A549 (cell line): Measurements from ENCODE around the gene EFNA3. TPM values are rescaled to one million over a fixed set of nuclear protein-coding genes. Genes with fewer than 3 reads are reported as not detected.
A peak's percentile ranks its signal among the peaks of the same experiment; 100 is the strongest.

Experiments used
- BHLHE40 ChIP-seq: IDR thresholded peaks from 2 replicates; pipeline ENCODE4 v1.6.1; 2012; ENCODE audit warnings: low read depth, low read length, inconsistent platforms
- CBX8 ChIP-seq: fragments of 200-600 bp; sonication (generic); IDR thresholded peaks from 2 replicates; pipeline ENCODE4 v1.6.1; 2016
- CHD4 ChIP-seq: fragments of 200-600 bp; sonication (generic); IDR thresholded peaks from 2 replicates; pipeline ENCODE4 v1.6.1; 2016; ENCODE audit warnings: antibody characterized with exemption, mild to moderate bottlenecking, borderline replicate concordance
- EHF ChIP-seq: fragments of 250-450 bp; sonication (Bioruptor Pico); IDR thresholded peaks from 2 replicates; pipeline ENCODE4 v1.5.0; 2020; ENCODE audit warnings: mild to moderate bottlenecking
- EHMT2 ChIP-seq: fragments of 200-600 bp; sonication (generic); IDR thresholded peaks from 2 replicates; pipeline ENCODE4 v1.6.1; 2016; ENCODE audit warnings: antibody characterized with exemption, low read depth, mild to moderate bottlenecking, moderate library complexity
- FOSL2 ChIP-seq, 2 experiments: fragments of 450-650 bp in 1 of 2; fragments of >200 bp in 1 of 2; sonication (Bioruptor Twin) in 1 of 2; formaldehyde crosslinking; IDR thresholded peaks; 2 replicates each; pipeline versions ENCODE4 v1.5.0 to v1.6.1; 2016 to 2020; ENCODE audit warnings: mild to moderate bottlenecking in 1 of 2, moderate library complexity in 1 of 2
- HOXA7 ChIP-seq: fragments of 250-450 bp; sonication (Bioruptor Pico); IDR thresholded peaks from 2 replicates; pipeline ENCODE4 v1.5.0; 2020; ENCODE audit warnings: mild to moderate bottlenecking, moderate library complexity
- HOXB5 ChIP-seq: fragments of 250-450 bp; sonication (Bioruptor Pico); IDR thresholded peaks from 2 replicates; pipeline ENCODE4 v1.5.0; 2020; ENCODE audit warnings: mild to moderate bottlenecking, moderate library complexity
- JUN ChIP-seq, 2 experiments: fragments of >200 bp; sonication (Bioruptor Twin); formaldehyde crosslinking; IDR thresholded peaks; 2 replicates in 1 of 2; 3 replicates in 1 of 2; pipeline ENCODE4 v1.6.1; 2016 to 2017
- KDM1A ChIP-seq: fragments of 200-600 bp; sonication (generic); IDR thresholded peaks from 2 replicates; pipeline ENCODE4 v1.6.1; 2016; ENCODE audit warnings: low read depth, mild to moderate bottlenecking
- MYC ChIP-seq: IDR thresholded peaks from 2 replicates; pipeline ENCODE4 v1.6.1; 2012; ENCODE audit warnings: mild to moderate bottlenecking, inconsistent platforms, low read length, improper control_type of control experiment, borderline replicate concordance
- NFE2L2 ChIP-seq: fragments of 150-350 bp; conservative IDR thresholded peaks from 2 replicates; pipeline ENCODE4 v1.6.1; 2014; ENCODE audit warnings: low read length
- NPAS2 ChIP-seq: fragments of 250-450 bp; sonication (Bioruptor Pico); IDR thresholded peaks from 2 replicates; pipeline ENCODE4 v1.8.0; 2022; ENCODE audit warnings: mild to moderate bottlenecking, moderate library complexity, borderline replicate concordance
- PHF8 ChIP-seq: fragments of 200-600 bp; sonication (generic); IDR thresholded peaks from 2 replicates; pipeline ENCODE4 v1.6.1; 2016; ENCODE audit warnings: low read depth, mild to moderate bottlenecking, antibody characterized with exemption, moderate library complexity, borderline replicate concordance
- POLR2A ChIP-seq: IDR thresholded peaks from 2 replicates; pipeline ENCODE4 v1.6.1; 2012; ENCODE audit warnings: mild to moderate bottlenecking, low read length
- RAD21 ChIP-seq, 2 experiments: fragments of >200 bp in 1 of 2; sonication (Bioruptor Twin) in 1 of 2; formaldehyde crosslinking in 1 of 2; IDR thresholded peaks in 1 of 2; conservative IDR thresholded peaks in 1 of 2; 2 replicates in 1 of 2; 3 replicates in 1 of 2; pipeline ENCODE4 v1.6.1; 2012 to 2018; ENCODE audit warnings: inconsistent platforms in 1 of 2
- RARB ChIP-seq: fragments of 250-450 bp; sonication (Bioruptor Pico); IDR thresholded peaks from 2 replicates; pipeline ENCODE4 v1.8.0; 2021; ENCODE audit warnings: mild to moderate bottlenecking, moderate library complexity
- RNF2 ChIP-seq: fragments of 200-600 bp; sonication (generic); IDR thresholded peaks from 2 replicates; pipeline ENCODE4 v1.6.1; 2016; ENCODE audit warnings: low read depth, mild to moderate bottlenecking, antibody characterized with exemption, moderate library complexity, borderline replicate concordance
- SMC3 ChIP-seq: fragments of >200 bp; sonication (Bioruptor Twin); formaldehyde crosslinking; IDR thresholded peaks from 3 replicates; pipeline ENCODE4 v1.6.1; 2018; ENCODE audit warnings: inconsistent platforms
- ZFP36 ChIP-seq: fragments of 450-650 bp; IDR thresholded peaks from 2 replicates; pipeline ENCODE4 v1.6.1; 2014; ENCODE audit warnings: borderline replicate concordance; ENCODE audit not compliant: partially characterized antibody
- ZNF302 ChIP-seq: fragments of 250-450 bp; sonication (Bioruptor Pico); IDR thresholded peaks from 2 replicates; pipeline ENCODE4 v1.9.0; 2021; ENCODE audit warnings: inconsistent platforms, mild to moderate bottlenecking, moderate library complexity
- ZSCAN20 ChIP-seq: fragments of 250-450 bp; sonication (Bioruptor Pico); IDR thresholded peaks from 2 replicates; pipeline ENCODE4 v1.8.0; 2022; ENCODE audit warnings: mild to moderate bottlenecking, moderate library complexity
- polyA plus RNA-seq, 4 experiments: library from polyadenylated mRNA; depleted of rRNA in 3 of 4; stranded (reverse); fragments of >200 nt; fragmentation: RNase III in 1 of 4; extraction: RNeasy Plus Mini Kit Qiagen cat#74134 plus additional on column Dnase treatment in 1 of 4; gene quantifications; 2 replicates in 3 of 4; 3 replicates in 1 of 4; pipeline ENCODE4 v1.2.3, GENCODE V29; 2011 to 2017
- TF ChIP-seq, protein P1 (sequence below): IDR thresholded peaks from 2 replicates; pipeline ENCODE4 v1.6.1; 2012
- TF ChIP-seq, protein P2 (sequence below): fragments of 150-350 bp; IDR thresholded peaks from 2 replicates; pipeline ENCODE4 v1.6.1; 2014; ENCODE audit warnings: low read depth, mild to moderate bottlenecking, low read length
- TF ChIP-seq, protein P3 (sequence below): fragments of >200 bp; sonication (Bioruptor Twin); formaldehyde crosslinking; IDR thresholded peaks from 3 replicates; pipeline ENCODE4 v1.5.1; 2016
- TF ChIP-seq, protein P4 (sequence below): fragments of 450-650 bp; IDR thresholded peaks from 2 replicates; pipeline ENCODE4 v1.6.1; 2014; ENCODE audit warnings: antibody characterized with exemption

EFNA3 gene
- polyA plus RNA-seq, 2 of the 4 experiments (the other 2 are of a cell fraction) = 1.9 to 2.7 TPM

DNA sequence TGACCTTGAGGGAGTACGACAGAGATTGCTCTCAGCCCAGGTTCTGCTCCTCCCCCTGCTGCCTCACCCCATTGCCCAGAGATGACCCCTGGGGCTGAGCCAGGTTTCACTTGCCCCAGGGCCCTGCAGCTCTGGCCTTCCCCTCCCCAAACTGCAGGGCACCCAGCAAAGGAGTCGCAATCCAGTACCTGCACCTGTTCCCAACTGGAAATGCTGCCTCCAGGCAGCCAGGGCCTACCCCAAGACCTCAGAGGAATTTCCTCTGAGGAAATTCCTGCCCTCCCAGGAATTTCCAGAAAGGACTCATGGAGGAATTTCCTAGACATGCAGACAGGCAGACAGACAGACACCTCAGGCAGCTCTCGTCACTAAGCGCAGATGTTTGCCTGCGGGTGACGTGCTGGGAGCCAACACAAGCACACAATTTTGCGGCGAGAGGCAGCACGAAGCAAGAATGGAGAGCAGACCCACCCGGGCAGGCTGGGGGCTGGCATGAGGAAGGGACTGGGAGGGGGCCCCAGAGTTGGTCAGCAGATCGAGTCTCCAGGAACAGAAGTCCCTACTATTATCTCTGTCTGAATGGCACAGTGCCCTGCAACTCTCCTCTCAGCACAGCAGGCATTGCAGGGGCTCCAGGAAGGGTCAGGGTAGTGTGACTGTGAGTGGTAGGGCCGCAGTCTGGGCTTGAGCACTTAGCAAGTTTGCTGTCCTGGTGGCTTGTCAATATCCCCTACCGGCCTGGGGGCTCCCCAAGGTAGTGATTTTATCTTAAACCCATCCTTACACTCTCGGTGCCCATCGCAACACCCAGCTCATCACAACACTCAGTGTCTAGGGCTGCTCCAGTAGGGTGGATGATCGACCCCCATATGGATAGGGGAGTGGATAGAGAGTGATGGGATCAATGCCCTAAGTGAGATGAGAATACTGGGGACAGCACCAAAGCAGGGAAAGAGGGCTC lies 46.1 kb downstream of the EFNA3 start (continued):
- TF ChIP-seq CHD4 = no peak
- TF ChIP-seq ZSCAN20 (CRISPR knock-in tag) = no peak
- peak; percentile 52 for TF ChIP-seq ZFP36
- TF ChIP-seq NFE2L2 = no peak
- TF ChIP-seq RAD21 (conservative IDR thresholded peaks at IDR 0.05 in 1 of 2, IDR thresholded peaks at IDR 0.05 in 1 of 2) = 0 out of 5 replicates have a peak, but pooled peaks of 1 of the 2 experiments have one; percentile 7
- no peak for TF ChIP-seq MYC
- no peak for TF ChIP-seq BHLHE40
- TF ChIP-seq POLR2A = no peak
- TF ChIP-seq, protein P1, sequence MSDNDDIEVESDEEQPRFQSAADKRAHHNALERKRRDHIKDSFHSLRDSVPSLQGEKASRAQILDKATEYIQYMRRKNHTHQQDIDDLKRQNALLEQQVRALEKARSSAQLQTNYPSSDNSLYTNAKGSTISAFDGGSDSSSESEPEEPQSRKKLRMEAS = peak; percentile 78
- no peak for TF ChIP-seq SMC3
- peak in 1 of 2 experiments; percentile 48; a peak in 2 of 5 replicates for TF ChIP-seq JUN (IDR thresholded peaks at IDR 0.05)
- no peak for TF ChIP-seq KDM1A
- TF ChIP-seq, protein P2, sequence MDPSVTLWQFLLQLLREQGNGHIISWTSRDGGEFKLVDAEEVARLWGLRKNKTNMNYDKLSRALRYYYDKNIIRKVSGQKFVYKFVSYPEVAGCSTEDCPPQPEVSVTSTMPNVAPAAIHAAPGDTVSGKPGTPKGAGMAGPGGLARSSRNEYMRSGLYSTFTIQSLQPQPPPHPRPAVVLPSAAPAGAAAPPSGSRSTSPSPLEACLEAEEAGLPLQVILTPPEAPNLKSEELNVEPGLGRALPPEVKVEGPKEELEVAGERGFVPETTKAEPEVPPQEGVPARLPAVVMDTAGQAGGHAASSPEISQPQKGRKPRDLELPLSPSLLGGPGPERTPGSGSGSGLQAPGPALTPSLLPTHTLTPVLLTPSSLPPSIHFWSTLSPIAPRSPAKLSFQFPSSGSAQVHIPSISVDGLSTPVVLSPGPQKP = no peak
- no peak for TF ChIP-seq EHF
- no peak for TF ChIP-seq RNF2
- TF ChIP-seq FOSL2 (IDR thresholded peaks at IDR 0.05) = no peak
- peak; percentile 70 for TF ChIP-seq FOSL2 (CRISPR knock-in tag; IDR thresholded peaks at IDR 0.05)
- TF ChIP-seq PHF8 = no peak
- no peak for TF ChIP-seq ZNF302
- TF ChIP-seq, protein P3, sequence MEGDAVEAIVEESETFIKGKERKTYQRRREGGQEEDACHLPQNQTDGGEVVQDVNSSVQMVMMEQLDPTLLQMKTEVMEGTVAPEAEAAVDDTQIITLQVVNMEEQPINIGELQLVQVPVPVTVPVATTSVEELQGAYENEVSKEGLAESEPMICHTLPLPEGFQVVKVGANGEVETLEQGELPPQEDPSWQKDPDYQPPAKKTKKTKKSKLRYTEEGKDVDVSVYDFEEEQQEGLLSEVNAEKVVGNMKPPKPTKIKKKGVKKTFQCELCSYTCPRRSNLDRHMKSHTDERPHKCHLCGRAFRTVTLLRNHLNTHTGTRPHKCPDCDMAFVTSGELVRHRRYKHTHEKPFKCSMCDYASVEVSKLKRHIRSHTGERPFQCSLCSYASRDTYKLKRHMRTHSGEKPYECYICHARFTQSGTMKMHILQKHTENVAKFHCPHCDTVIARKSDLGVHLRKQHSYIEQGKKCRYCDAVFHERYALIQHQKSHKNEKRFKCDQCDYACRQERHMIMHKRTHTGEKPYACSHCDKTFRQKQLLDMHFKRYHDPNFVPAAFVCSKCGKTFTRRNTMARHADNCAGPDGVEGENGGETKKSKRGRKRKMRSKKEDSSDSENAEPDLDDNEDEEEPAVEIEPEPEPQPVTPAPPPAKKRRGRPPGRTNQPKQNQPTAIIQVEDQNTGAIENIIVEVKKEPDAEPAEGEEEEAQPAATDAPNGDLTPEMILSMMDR = no peak
- TF ChIP-seq HOXA7 (CRISPR knock-in tag) = no peak
- TF ChIP-seq EHMT2 = no peak
- TF ChIP-seq CBX8 = no peak
- no peak for TF ChIP-seq HOXB5 (CRISPR knock-in tag)
- no peak for TF ChIP-seq RARB (CRISPR knock-in tag)
- no peak for TF ChIP-seq NPAS2 (CRISPR knock-in tag)
- TF ChIP-seq, protein P4, sequence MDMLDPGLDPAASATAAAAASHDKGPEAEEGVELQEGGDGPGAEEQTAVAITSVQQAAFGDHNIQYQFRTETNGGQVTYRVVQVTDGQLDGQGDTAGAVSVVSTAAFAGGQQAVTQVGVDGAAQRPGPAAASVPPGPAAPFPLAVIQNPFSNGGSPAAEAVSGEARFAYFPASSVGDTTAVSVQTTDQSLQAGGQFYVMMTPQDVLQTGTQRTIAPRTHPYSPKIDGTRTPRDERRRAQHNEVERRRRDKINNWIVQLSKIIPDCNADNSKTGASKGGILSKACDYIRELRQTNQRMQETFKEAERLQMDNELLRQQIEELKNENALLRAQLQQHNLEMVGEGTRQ = no peak
- TF ChIP-seq, all 56 proteins: peak for 12
